K562 (cell line): ENCODE results near the gene EIF1. TPM values are rescaled to one million over a fixed set of nuclear protein-coding genes. Genes with fewer than 3 reads are reported as not detected.

Experiments
- ATAC-seq: fragments of 200-7000 bp; cut with Tn5 transposase; 3 replicates; pipeline ENCODE4 v1.9.1; 2020; ENCODE audit warnings: moderate library complexity
- BruUV-seq: library from RNA; stranded (reverse); fragments of 400-500 nt; replicated peaks from 2 replicates; lab custom pipeline; 2021; lab: Mats Ljungman, UMichigan
- CTCF ChIA-PET: fragments of 300-600 bp; formaldehyde crosslinking; extraction: SDS; loops from one replicate; lab custom pipeline; 2021; ENCODE audit warnings: low intra/inter-chr PET ratio; lab: Yijun Ruan, JAX
- POLR2A ChIA-PET: fragments of 300-600, 350-650 bp; sonication (Branson Sonifier 250); formaldehyde crosslinking; extraction: SDS; loops from one replicate; lab custom pipeline; 2021; ENCODE audit warnings: antibody characterized with exemption, inconsistent platforms; lab: Yijun Ruan, JAX
- DNase-seq, 4 experiments: peaks; one replicate each; pipeline versions ENCODE4 v3.0.0 to v3.0.0-alpha.2; 2011 to 2018; ENCODE audit warnings: low spot score in 3 of 4, mixed read lengths in 3 of 4; ENCODE audit errors: extremely low read depth in 1 of 4
- FAIRE-seq: peaks from 2 replicates; lab custom pipeline; 2011; peaks lifted over from hg19 to GRCh38; lab: Jason Lieb, UNC
- H2AFZ ChIP-seq: 2 replicates; pipeline ENCODE4 v1.6.0; 2011; ENCODE audit warnings: low read depth, low read length, control low read depth, inconsistent platforms
- H3K27ac ChIP-seq: fragments of 200-600 bp; 3 replicates; pipeline ENCODE4 v1.8.0; 2011; ENCODE audit warnings: low read depth, mild to moderate bottlenecking, control low read depth, inconsistent platforms, low read length, moderate library complexity, mixed read lengths; ENCODE audit errors: extremely low read depth
- H3K27me3 ChIP-seq, 2 experiments: fragments of 300-600 bp in 1 of 2; 2 replicates in 1 of 2; 3 replicates in 1 of 2; pipeline versions ENCODE4 v1.6.0 to v1.8.0; 2011; ENCODE audit warnings: inconsistent platforms in 2 of 2, low read length in 2 of 2, mild to moderate bottlenecking in 1 of 2, mixed read lengths in 1 of 2, moderate library complexity in 1 of 2; ENCODE audit not compliant: control insufficient read depth in 2 of 2, insufficient read depth in 2 of 2
- H3K36me3 ChIP-seq: fragments of 300-600 bp; 3 replicates; pipeline ENCODE4 v1.8.0; 2011; ENCODE audit warnings: mild to moderate bottlenecking, low read length, inconsistent platforms; ENCODE audit not compliant: control insufficient read depth, insufficient read depth
- H3K4me1 ChIP-seq, 2 experiments: fragments of 200-600 bp in 1 of 2; replicated peaks in 1 of 2; 2 replicates in 1 of 2; 3 replicates in 1 of 2; pipeline versions ENCODE4 v1.5.1 to v1.8.0; 2011; ENCODE audit warnings: inconsistent platforms in 2 of 2, low read length in 2 of 2, mild to moderate bottlenecking in 1 of 2, mixed read lengths in 1 of 2, moderate library complexity in 1 of 2; ENCODE audit not compliant: control insufficient read depth in 2 of 2, insufficient read depth in 2 of 2
- H3K4me2 ChIP-seq: 2 replicates; pipeline ENCODE4 v1.6.1; 2011; ENCODE audit warnings: low read length, control low read depth, inconsistent platforms, mixed read lengths; ENCODE audit not compliant: insufficient read depth
- H3K4me3 ChIP-seq: fragments of 200-600 bp; sonication (generic), shearing (Covaris generic); 2 replicates; pipeline ENCODE4 v1.5.1; 2016; ENCODE audit warnings: control low read depth, inconsistent platforms
- H3K79me2 ChIP-seq: fragments of 200-600 bp; 3 replicates; pipeline ENCODE4 v1.8.0; 2011; ENCODE audit warnings: low read length, inconsistent platforms; ENCODE audit not compliant: control insufficient read depth, insufficient read depth
- H3K9ac ChIP-seq, 2 experiments: 2 replicates each; pipeline versions ENCODE4 v1.6.0 to v1.6.1; 2011; ENCODE audit warnings: low read depth in 2 of 2, low read length in 2 of 2, control low read depth in 1 of 2, inconsistent platforms in 1 of 2, mild to moderate bottlenecking in 1 of 2, mixed read lengths in 1 of 2; ENCODE audit not compliant: insufficient read depth in 1 of 2
- H3K9me1 ChIP-seq: one replicate; pipeline ENCODE4 v1.6.0; 2011; ENCODE audit warnings: inconsistent platforms, mild to moderate bottlenecking, low read length, moderate library complexity; ENCODE audit not compliant: control insufficient read depth, insufficient read depth
- H3K9me3 ChIP-seq: replicated peaks from 2 replicates; pipeline ENCODE4 v1.5.1; 2011; ENCODE audit warnings: low read depth, low read length, inconsistent platforms; ENCODE audit not compliant: control insufficient read depth, insufficient read depth
- H4K20me1 ChIP-seq: replicated peaks from 2 replicates; pipeline ENCODE4 v1.6.1; 2011; ENCODE audit warnings: low read length, inconsistent platforms, mixed read lengths; ENCODE audit not compliant: control insufficient read depth, insufficient read depth
- BCLAF1 ChIP-seq, 2 experiments: fragments of 450-650 bp in 1 of 2; IDR thresholded peaks; 2 replicates each; pipeline ENCODE4 v1.6.1; 2011 to 2017; ENCODE audit warnings: low read depth in 2 of 2, antibody characterized with exemption in 1 of 2, borderline replicate concordance in 1 of 2, low read length in 1 of 2, mild to moderate bottlenecking in 1 of 2, mixed read lengths in 1 of 2; ENCODE audit not compliant: control insufficient read depth in 1 of 2
- ELF2 ChIP-seq: fragments of 250-450 bp; sonication (Bioruptor Pico); IDR thresholded peaks from 2 replicates; pipeline ENCODE4 v1.5.0; 2021; ENCODE audit warnings: mild to moderate bottlenecking
- EWSR1 ChIP-seq: fragments of 450-650 bp; IDR thresholded peaks from 2 replicates; pipeline ENCODE4 v1.6.1; 2018; ENCODE audit warnings: borderline replicate concordance, mild to moderate bottlenecking, low read depth, moderate library complexity; ENCODE audit not compliant: partially characterized antibody
- FIP1L1 ChIP-seq: fragments of 200-400 bp; formaldehyde crosslinking; IDR thresholded peaks from 2 replicates; pipeline ENCODE4 v1.6.1; 2018; ENCODE audit warnings: mild to moderate bottlenecking, low read depth, low read length; ENCODE audit not compliant: poor library complexity, severe bottlenecking
- FOXK1 ChIP-seq: sonication (generic); formaldehyde crosslinking; IDR thresholded peaks from 2 replicates; pipeline ENCODE4 v1.8.0; 2022; ENCODE audit warnings: missing genetic modification reagents, mild to moderate bottlenecking, borderline replicate concordance
- HOXB6 ChIP-seq: fragments of 250-450 bp; sonication (Bioruptor Pico); IDR thresholded peaks from 2 replicates; pipeline ENCODE4 v1.5.1; 2022; ENCODE audit warnings: mild to moderate bottlenecking, borderline replicate concordance
- MCM5 ChIP-seq: fragments of 450-650 bp; IDR thresholded peaks from 2 replicates; pipeline ENCODE4 v1.6.1; 2016; ENCODE audit warnings: low read depth
- OTX1 ChIP-seq: fragments of 450-650 bp; formaldehyde crosslinking; IDR thresholded peaks from 2 replicates; pipeline ENCODE4 v1.4.0; 2022; ENCODE audit warnings: mild to moderate bottlenecking
- POLR2B ChIP-seq: fragments of 450-650 bp; IDR thresholded peaks from 2 replicates; pipeline ENCODE4 v1.6.1; 2018; ENCODE audit warnings: low read depth; ENCODE audit not compliant: partially characterized antibody
- PTTG1 ChIP-seq: fragments of 450-650 bp; IDR thresholded peaks from 2 replicates; pipeline ENCODE4 v1.6.1; 2016; ENCODE audit warnings: low read depth, mild to moderate bottlenecking, missing genetic modification characterization, missing compliant biosample characterization
- RHOXF2B ChIP-seq: fragments of 250-450 bp; sonication (Bioruptor Pico); conservative IDR thresholded peaks from 2 replicates; pipeline ENCODE4 v1.5.1; 2021
- ZNF655 ChIP-seq: fragments of 250-450 bp; sonication (Bioruptor Pico); IDR thresholded peaks from 2 replicates; pipeline ENCODE4 v1.5.0; 2021
- ZNF740 ChIP-seq, 3 experiments: fragments of 200-800 bp in 1 of 3; sonication (Bioruptor generic) in 1 of 3; sonication (generic) in 1 of 3; formaldehyde crosslinking in 1 of 3; IDR thresholded peaks; 2 replicates each; pipeline versions ENCODE4 v1.6.1 to v1.8.0; 2016 to 2022; ENCODE audit warnings: mild to moderate bottlenecking in 2 of 3, missing compliant biosample characterization in 2 of 3, missing genetic modification characterization in 2 of 3, missing genetic modification reagents in 1 of 3
- ZNF780A ChIP-seq: fragments of 250-450 bp; sonication (Bioruptor Pico); IDR thresholded peaks from 2 replicates; pipeline ENCODE4 v1.5.0; 2021; ENCODE audit warnings: mild to moderate bottlenecking
- WGBS: fragments of 100-300 bp; shearing (Covaris generic); methylation state at CpG from one replicate; pipeline ENCODE4 v1.1.6; 2016; ENCODE audit warnings: low coverage, mixed read lengths; ENCODE audit not compliant: insufficient coverage; ENCODE audit errors: missing lambda C conversion rate; 5-methylcytosine and 5-hydroxymethylcytosine counted together
- in situ Hi-C: fragments of 300-500 bp; cut with MboI; formaldehyde crosslinking; loops from 4 replicates; pipeline ENCODE4 v1.15.0; 2018; ENCODE audit warnings: inconsistent platforms, mixed read lengths
- intact Hi-C: fragments of 100-400 bp; cut with micrococcal nuclease; formaldehyde crosslinking; loops from 2 replicates; pipeline ENCODE4 v1.14.2; 2022
- polyA plus RNA-seq, 8 experiments: library from polyadenylated mRNA; depleted of rRNA in 4 of 8; stranded (reverse) in 5 of 8; unstranded in 3 of 8; fragments of >200 nt; fragmentation: Nextera tagmentation in 2 of 8; fragmentation: Illumina TruSeq in 1 of 8; extraction: Ambion mirVana in 2 of 8; extraction: Trizol in 1 of 8; gene quantifications; 2 replicates each; pipeline versions ENCODE4 v1.2.1 to v1.2.3, GENCODE V29; 2011 to 2014; ENCODE audit warnings: inconsistent platforms in 1 of 8, missing spikeins in 1 of 8
- total RNA-seq, 7 experiments: library from RNA; depleted of rRNA in 6 of 7; stranded (reverse); fragments of >200 nt in 6 of 7; fragmentation: Illumina TruSeq in 2 of 7; extraction: Trizol in 2 of 7; gene quantifications; 2 replicates each; pipeline versions ENCODE4 v1.2.1 to v1.2.3, GENCODE V29; 2011 to 2021; ENCODE audit warnings: low replicate concordance in 1 of 7

Gene EIF1
- total and polyA plus RNA-seq, 9 of the 15 experiments (the other 6 are each of a cell fraction or from before 2014, with no cell fraction given): 67.0 to 1,204 (median 320) TPM

- no peak overlapping the region for H3K4me2 ChIP-seq
- peak overlapping the region; percentile 15; the same call in 1 of the 3 replicates for H3K27ac ChIP-seq
- ChIA-PET POLR2A (interaction anchor here (0.6 to 7.4 kb wide), 13 partner anchors 11 to 328 kb away, joined by 3 to 406 read pairs (median 4); partner anchors contain the start of gene JUP), CTCF (interaction anchor here (1.0 kb wide), 1 partner anchor 44 kb away, joined by 3 read pairs; no protein-coding TSS in a partner anchor)
- no peak for ATAC-seq
- intact Hi-C loops: no loop called here
- no peak overlapping the region for H3K4me3 ChIP-seq
- H2AFZ ChIP-seq: no peak overlapping the region
- FAIRE-seq: no peak
- in situ Hi-C loops: no loop called here
- H3K79me2 ChIP-seq: peaks cover 31% of the 10 kb centered on the region
- no peaks in the 10 kb centered on the region for H3K9me1 ChIP-seq
- BruUV-seq: no TSS peak
- peaks cover 53% of the 10 kb centered on the region for H3K36me3 ChIP-seq
- H3K27me3 ChIP-seq: no peaks in the 10 kb centered on the region
- peaks cover 15% of the 10 kb centered on the region for H4K20me1 ChIP-seq
- H3K4me1 ChIP-seq: peaks cover 13 to 29% of the 10 kb centered on the region in 2 experiments; a peak in 4 of 5 replicates
- H3K9me3 ChIP-seq: no peaks in the 10 kb centered on the region
- 91% methylated on average over 11 of the region's 11 CpGs for WGBS
- H3K9ac ChIP-seq: no peak overlapping the region
- no peak for DNase-seq
- TF ChIP-seq MCM5 (no peak), FIP1L1 (peak; percentile 12), EWSR1 (peak; percentile 48), ZNF655 (CRISPR knock-in tag) (peak; percentile 84; the same call in 1 of the 2 replicates), OTX1 (CRISPR knock-in tag) (0 out of 2 replicates have a peak, but pooled peaks have one; percentile 41), RHOXF2B (peak; percentile 93), ZNF780A (CRISPR knock-in tag) (0 out of 2 replicates have a peak, but pooled peaks have one; percentile 50), ELF2 (CRISPR knock-in tag) (peak; percentile 58; the same call in 1 of the 2 replicates), FOXK1 (CRISPR knock-in tag) (0 out of 2 replicates have a peak, but pooled peaks have one; percentile 66), HOXB6 (CRISPR knock-in tag) (peak; percentile 4; the same call in 1 of the 2 replicates), ZNF740 (CRISPR knock-in tag; IDR thresholded peaks at IDR 0.05) (no peak), ZNF740 (tag; IDR thresholded peaks at IDR 0.05) (no peak), PTTG1 (tag) (no peak), POLR2B (peak; percentile 80), BCLAF1 (IDR thresholded peaks at IDR 0.05; ENCODE audit: borderline replicate concordance in 1 of 2, control insufficient read depth in 1 of 2, low read depth in 2 of 2, low read length in 1 of 2) (peak; percentile 25 to 67; a peak in 1 of 4 replicates)
Observed at GRCh38 chr17:41692722-41693521, 4.2 kb downstream of the EIF1 start.
